Activated T-helper 17 cell treated with anti-CD3 and anti-CD28 coated beads, Interleukin-2, amount 50 U/mL, for 72 hours (primary cell): ENCODE data around the gene IBSP. TPM values are rescaled to one million over a fixed set of nuclear protein-coding genes. Genes with fewer than 3 reads are reported as not detected.

Source experiments
- ATAC-seq: fragments of 150-1000 bp; cut with Tn5 transposase; replicated peaks from 2 replicates; pipeline ENCODE4 v1.10.0; 2021; ENCODE audit warnings: mild to moderate bottlenecking, moderate library complexity
- H3K27ac Mint-ChIP-seq: one replicate; pipeline ENCODE4 v1.8.0; 2022; ENCODE audit warnings: mixed read lengths
- H3K27me3 Mint-ChIP-seq: one replicate; pipeline ENCODE4 v1.8.0; 2022; ENCODE audit warnings: mixed read lengths
- H3K36me3 Mint-ChIP-seq: one replicate; pipeline ENCODE4 v1.8.0; 2022; ENCODE audit warnings: low read depth, mild to moderate bottlenecking, mixed read lengths
- H3K4me1 Mint-ChIP-seq: one replicate; pipeline ENCODE4 v1.8.0; 2022; ENCODE audit warnings: mixed read lengths
- H3K4me3 Mint-ChIP-seq: one replicate; pipeline ENCODE4 v1.8.0; 2022; ENCODE audit warnings: mild to moderate bottlenecking, mixed read lengths
- H3K9me3 Mint-ChIP-seq: one replicate; pipeline ENCODE4 v1.8.0; 2022; ENCODE audit warnings: mixed read lengths
- total RNA-seq, 2 donors: library from RNA; stranded (reverse); gene quantifications; one replicate each; pipeline ENCODE4 v1.2.3, GENCODE V29; 2022

Gene IBSP, protein sequence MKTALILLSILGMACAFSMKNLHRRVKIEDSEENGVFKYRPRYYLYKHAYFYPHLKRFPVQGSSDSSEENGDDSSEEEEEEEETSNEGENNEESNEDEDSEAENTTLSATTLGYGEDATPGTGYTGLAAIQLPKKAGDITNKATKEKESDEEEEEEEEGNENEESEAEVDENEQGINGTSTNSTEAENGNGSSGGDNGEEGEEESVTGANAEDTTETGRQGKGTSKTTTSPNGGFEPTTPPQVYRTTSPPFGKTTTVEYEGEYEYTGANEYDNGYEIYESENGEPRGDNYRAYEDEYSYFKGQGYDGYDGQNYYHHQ
- not detected for total RNA-seq

DNA sequence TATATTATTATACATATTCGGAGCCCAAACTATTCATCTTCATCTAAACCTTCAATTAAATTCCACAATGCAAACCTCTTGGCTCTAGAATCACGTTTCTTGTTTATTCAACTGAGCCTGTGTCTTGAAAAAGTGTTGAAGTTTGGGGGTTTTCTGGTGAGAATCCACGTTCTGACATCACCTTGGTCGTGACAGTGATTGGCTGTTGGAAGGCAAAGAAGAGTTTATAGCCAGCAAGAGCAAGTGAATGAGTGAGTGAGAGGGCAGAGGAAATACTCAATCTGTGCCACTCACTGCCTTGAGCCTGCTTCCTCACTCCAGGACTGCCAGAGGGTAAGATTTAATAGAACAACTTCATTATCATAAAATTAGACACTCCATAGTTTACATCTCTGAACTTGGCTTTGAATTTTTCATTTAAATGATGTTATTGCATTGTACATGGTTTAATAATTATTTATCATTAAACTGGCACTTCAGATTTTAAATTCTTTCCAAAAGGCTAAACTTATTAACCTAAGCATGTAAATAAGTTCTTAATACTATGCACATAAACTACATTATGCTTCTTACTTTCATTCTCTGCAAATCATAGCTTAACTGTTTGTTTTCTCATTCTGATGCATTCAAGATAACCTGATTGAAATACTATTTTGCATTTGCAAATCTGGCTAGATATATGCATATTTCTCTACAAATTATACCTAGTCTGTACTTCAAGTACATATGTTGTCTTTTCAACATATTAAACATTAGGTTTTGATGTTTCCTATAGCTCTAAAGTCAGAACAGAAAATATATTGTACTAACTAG lies at the start of gene IBSP:
Gene IBSP (plus strand): TSS at position 254 of the 813 bp plus-strand sequence. CDS start 2,808 bp downstream, outside the sequence.
- no peak within 1 kb of the TSS for H3K4me3 Mint-ChIP-seq
- H3K4me1 Mint-ChIP-seq, result no peaks in the 10 kb centered on the region
- no peaks in the 10 kb centered on the region for H3K9me3 Mint-ChIP-seq
- H3K27me3 Mint-ChIP-seq, result no peaks in the 10 kb centered on the region
- H3K27ac Mint-ChIP-seq, result no peak within 1 kb of the TSS
- no peak for ATAC-seq
- H3K36me3 Mint-ChIP-seq, result no peaks in the 10 kb centered on the region

DNA sequence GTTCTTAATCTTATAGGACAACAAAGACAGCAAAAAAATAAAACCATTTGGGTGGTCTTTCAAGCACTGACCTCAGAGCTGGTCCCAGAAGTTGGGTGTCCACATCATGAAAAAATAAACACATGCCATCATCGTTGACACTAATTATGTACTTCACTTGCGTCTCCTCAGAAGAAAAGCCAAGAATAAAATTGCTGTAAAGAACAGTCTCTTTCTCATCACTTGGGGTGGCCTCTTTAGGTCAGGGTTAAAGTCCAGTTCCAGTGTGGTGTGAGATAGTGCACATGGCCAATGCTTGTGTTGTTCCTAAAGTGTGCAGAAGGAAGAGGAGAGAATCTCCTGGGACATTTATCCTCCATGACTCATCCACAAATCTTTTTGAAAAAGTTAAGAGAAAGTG lies 49.5 kb upstream of the IBSP start:
- Mint-ChIP-seq H3K36me3 (no peaks in the 10 kb centered on the region), H3K4me1 (no peaks in the 10 kb centered on the region), H3K4me3 (no peak overlapping the region), H3K27ac (no peak overlapping the region), H3K27me3 (peaks cover 3% of the 10 kb centered on the region), H3K9me3 (peaks cover 4% of the 10 kb centered on the region)
- no peak for ATAC-seq

DNA sequence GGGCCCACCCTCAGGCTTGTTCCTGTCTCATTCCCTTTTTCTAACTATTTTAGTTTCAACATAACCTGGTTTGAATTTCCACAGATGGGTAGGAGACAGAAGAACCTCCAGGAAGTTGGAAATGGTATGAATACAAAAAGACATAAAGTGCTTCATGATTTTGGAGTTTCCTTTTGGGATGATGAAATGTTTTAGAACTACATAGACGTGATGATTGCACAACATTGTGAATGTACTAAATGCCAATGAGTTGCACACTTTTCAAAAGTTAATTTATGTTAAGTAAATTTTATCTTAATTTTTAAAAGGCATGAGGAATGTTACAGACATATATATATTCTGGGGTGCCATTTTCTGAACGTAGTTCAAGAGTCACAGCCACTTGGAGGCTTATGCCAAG lies 41.1 kb upstream of the IBSP start:
- Mint-ChIP-seq H3K4me3 (no peak overlapping the region), H3K36me3 (no peaks in the 10 kb centered on the region), H3K27ac (no peak overlapping the region), H3K27me3 (peaks cover 7% of the 10 kb centered on the region), H3K9me3 (no peaks in the 10 kb centered on the region), H3K4me1 (no peaks in the 10 kb centered on the region)
- ATAC-seq, result no peak

DNA sequence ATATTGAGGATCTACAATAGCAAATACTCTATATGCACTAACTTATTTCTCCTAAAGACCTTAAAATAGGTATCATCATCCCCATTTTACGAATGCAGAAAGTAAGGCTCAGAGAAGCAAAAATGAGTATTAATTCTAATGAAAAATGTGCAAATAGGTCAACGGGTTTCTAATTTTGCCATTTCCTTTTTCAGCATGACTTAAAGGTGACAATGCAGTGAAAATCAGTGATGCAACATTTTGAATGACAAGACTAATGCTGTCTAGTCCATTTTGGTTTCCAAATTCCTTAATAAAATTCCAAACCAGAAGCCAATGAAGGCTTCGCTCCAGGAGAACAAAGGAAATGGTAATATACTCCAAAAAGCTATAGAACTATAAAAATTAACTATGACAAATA lies 37.0 kb upstream of the IBSP start:
- peaks cover 3% of the 10 kb centered on the region for H3K9me3 Mint-ChIP-seq
- no peaks in the 10 kb centered on the region for H3K36me3 Mint-ChIP-seq
- H3K27ac Mint-ChIP-seq, result no peak overlapping the region

DNA sequence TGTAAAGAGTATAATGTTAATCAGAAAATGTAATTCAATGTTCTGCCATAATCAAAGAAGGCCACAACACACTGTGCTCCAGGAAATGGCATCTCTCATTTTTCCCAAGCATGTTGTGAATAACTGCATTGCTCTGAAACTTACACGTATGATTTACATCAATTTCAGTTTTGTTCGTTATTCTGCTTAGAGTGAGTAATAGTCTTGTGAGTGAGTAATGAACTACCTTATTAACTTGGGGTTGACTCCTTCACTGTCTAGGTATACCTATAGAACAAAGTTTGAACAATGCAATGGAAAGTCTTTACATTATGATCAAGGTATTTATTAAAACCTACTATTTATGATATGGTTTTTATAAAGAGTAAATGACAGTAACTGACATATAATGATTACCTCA lies 17.8 kb upstream of the IBSP start:
- Mint-ChIP-seq H3K4me1 (no peaks in the 10 kb centered on the region), H3K27me3 (peaks cover 12% of the 10 kb centered on the region), H3K9me3 (no peaks in the 10 kb centered on the region), H3K4me3 (no peak overlapping the region), H3K36me3 (no peaks in the 10 kb centered on the region), H3K27ac (no peak overlapping the region)
- ATAC-seq, result peak; percentile 53

More for the DNA sequence above, 37.0 kb upstream of the IBSP start:
- Mint-ChIP-seq H3K4me1 (no peaks in the 10 kb centered on the region), H3K4me3 (no peak overlapping the region), H3K27me3 (peaks cover 7% of the 10 kb centered on the region)
- ATAC-seq, result no peak

DNA sequence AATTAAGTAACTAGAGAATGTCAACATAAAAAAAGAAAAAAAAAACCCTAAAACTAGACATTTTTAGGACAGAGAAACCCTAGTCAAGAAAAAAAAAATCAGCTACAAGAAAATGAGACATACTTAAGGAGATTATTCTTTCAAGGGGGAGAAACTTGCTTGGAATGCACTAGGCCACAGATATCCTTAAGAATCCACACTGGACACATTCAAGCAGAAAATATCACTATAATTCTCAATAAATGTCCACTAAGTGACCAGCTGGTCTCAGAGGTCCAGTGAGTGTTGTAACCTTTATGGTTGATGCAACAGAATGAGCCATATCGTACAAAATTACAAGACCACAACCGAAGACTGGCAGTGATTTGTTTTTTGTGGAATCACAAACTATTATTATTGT lies 15.6 kb upstream of the IBSP start:
- Mint-ChIP-seq H3K9me3 (no peaks in the 10 kb centered on the region), H3K27ac (no peak overlapping the region), H3K27me3 (peaks cover 12% of the 10 kb centered on the region), H3K4me3 (no peak overlapping the region), H3K36me3 (no peaks in the 10 kb centered on the region), H3K4me1 (no peaks in the 10 kb centered on the region)
- no peak for ATAC-seq

DNA sequence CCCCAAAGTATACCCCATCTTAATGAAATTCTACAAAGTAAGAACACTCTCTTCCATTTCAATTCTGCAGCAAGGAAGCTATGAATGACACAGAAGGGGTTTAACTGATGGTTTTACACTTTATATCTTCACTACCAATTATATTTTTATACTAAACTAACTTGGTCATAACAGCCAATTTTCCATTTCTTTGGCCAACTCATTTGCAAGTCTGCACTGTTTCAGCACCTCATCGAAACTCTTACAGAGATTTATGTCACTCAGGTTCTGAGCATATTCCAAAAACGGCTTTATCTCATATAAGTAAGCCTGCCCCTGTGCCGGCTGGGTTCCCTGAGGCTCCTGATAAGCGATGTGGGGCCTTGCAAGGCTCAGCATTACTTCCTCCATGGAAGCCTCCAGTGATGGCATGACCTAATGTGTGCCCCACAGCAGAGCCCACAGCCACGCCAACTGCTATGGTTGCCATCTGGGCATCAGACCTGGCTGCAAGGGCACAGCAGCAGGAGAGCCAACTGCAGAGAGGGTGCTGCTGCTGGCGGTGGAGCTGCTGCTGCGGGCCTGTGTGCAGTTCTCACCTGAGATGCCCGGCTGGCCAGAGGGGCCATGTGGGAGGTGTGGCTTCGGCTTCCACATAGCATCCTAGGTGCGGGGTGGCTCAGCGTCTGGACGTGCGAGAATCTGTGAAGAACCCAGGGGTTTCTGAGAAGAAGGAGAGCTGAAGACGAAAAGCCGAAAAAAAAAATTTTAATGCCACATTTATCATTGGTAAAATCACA lies 13.4 kb upstream of the IBSP start:
- no peaks in the 10 kb centered on the region for H3K4me1 Mint-ChIP-seq
- no peaks in the 10 kb centered on the region for H3K36me3 Mint-ChIP-seq

DNA sequence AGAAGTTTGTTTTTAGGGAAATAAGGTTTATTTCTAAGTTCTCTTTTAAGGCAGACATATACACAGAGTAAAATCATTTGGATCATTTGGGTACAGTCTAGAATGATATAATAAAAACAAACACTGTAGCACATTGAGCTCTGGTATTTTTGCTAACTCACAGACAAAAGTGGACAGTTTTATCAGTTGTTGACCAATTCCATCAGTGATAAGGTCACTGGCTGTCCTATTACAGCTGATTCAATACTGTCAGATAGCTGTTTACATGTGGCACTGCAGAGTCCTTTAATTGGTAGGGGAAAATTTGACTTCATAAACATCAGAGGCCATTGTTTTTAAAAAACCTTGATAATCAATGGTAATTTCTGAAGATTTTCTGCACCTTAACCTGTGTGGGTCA lies 3.5 kb downstream of the IBSP start:
- ATAC-seq, result no peak
- Mint-ChIP-seq H3K27me3 (no peaks in the 10 kb centered on the region), H3K36me3 (no peaks in the 10 kb centered on the region), H3K9me3 (no peaks in the 10 kb centered on the region), H3K4me3 (no peak overlapping the region), H3K4me1 (no peaks in the 10 kb centered on the region), H3K27ac (no peak overlapping the region)

More for the DNA sequence above, 13.4 kb upstream of the IBSP start:
- H3K9me3 Mint-ChIP-seq, result no peaks in the 10 kb centered on the region
- no peak for ATAC-seq
- no peak overlapping the region for H3K4me3 Mint-ChIP-seq
- H3K27me3 Mint-ChIP-seq, result peaks cover 9% of the 10 kb centered on the region
- no peak overlapping the region for H3K27ac Mint-ChIP-seq

DNA sequence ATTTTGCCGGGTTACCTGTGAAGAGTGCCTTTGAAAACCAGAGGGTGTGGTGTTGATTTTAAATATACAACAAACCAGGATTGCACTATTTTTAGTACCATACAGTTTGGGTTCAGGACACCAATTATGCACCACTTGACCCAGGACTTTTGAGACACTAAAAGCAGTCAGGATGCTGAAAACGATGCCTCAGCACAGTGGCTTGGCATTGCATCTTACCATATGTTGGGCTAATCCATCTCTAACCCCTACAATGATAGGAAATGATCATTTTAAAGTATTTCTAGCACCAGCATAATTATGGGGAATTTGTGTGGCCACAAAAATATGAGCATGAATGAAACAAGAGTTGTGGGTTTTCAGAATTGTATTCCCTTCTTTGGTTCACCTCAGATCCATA lies 4.1 kb downstream of the IBSP start:
- Mint-ChIP-seq H3K27me3 (no peaks in the 10 kb centered on the region), H3K4me3 (no peak overlapping the region), H3K27ac (no peak overlapping the region), H3K4me1 (no peaks in the 10 kb centered on the region), H3K36me3 (no peaks in the 10 kb centered on the region), H3K9me3 (no peaks in the 10 kb centered on the region)
- ATAC-seq, result no peak

DNA sequence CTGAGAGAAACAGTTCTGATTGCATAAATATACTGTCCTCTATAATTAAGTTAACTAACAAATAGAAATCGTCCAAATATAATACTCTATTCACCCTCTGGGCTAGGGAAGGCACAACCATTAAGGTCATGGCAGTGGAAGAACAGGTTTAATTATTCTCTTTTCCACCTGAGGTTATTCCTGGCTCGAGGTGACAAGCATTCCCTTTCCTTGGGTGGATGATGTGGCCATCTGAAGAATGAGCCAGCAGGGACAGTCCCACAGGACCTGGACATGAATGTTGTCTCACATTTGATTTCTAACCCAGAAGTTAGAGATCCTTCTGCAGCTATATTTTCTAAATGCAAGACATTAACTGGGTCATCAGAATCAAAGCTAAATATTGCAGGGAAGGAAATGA lies 5.5 kb downstream of the IBSP start:
- Mint-ChIP-seq H3K27ac (no peak overlapping the region), H3K9me3 (no peaks in the 10 kb centered on the region), H3K36me3 (no peaks in the 10 kb centered on the region), H3K4me3 (no peak overlapping the region), H3K4me1 (no peaks in the 10 kb centered on the region), H3K27me3 (no peaks in the 10 kb centered on the region)
- no peak for ATAC-seq

DNA sequence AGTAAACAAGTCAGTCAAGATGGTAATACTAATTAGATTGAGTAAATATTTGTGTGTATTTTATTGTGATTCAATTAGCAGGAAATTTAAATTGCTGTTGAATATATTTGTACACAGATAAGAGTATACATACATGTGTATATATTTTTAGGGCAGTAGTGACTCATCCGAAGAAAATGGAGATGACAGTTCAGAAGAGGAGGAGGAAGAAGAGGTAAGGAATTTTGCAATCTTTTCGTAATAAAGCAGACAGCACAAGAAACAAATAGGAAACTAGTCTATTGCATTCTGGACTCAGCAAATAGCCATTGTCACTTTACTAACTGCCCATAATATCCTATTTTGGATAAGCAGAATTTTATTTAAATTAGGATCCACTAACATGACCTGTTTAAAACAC lies 6.6 kb downstream of the IBSP start:
- Mint-ChIP-seq H3K36me3 (no peaks in the 10 kb centered on the region), H3K9me3 (peaks cover under 1% of the 10 kb centered on the region), H3K4me3 (no peak overlapping the region), H3K27me3 (no peaks in the 10 kb centered on the region), H3K4me1 (no peaks in the 10 kb centered on the region), H3K27ac (no peak overlapping the region)
- no peak for ATAC-seq

DNA sequence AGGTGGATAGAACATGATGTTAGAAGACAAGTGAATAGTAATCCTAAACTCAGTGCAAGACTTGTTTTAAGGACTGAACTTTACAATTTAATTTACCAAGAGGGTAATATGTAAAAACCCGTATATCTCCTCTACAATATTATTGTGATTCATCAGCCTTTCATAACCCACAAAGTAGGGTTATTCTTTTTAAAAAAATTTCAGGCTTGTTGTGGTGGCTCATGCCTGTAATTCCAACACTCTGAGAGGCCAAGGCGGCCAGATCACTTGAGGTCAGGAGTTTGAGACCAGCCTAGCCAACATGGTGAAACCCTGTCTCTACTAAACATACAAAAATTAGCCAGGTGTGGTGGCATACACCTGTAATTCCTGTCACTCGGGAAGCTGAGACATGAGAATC lies 7.2 kb downstream of the IBSP start:
- Mint-ChIP-seq H3K9me3 (peaks cover 6% of the 10 kb centered on the region), H3K4me1 (no peaks in the 10 kb centered on the region), H3K4me3 (no peak overlapping the region), H3K36me3 (no peaks in the 10 kb centered on the region), H3K27ac (no peak overlapping the region), H3K27me3 (peaks cover 5% of the 10 kb centered on the region)
- ATAC-seq, result no peak

DNA sequence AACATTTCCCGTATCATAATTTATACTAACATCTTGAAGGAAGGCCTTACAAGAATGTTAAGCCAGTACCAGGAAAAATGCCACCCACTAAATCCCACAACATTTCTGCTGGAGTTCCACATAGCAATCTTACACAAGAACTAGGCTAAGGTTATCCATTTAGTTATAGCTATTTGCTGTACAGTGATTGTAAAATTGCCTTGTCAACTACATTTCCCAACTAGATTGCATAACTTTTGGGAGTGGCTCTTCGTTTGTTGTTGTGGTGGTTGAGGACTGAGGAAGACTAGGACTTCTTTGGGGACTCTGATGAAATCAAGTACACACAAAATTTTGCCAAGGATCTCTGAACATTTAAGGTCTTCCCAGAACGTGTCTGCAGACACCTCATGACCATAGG lies 8.0 kb downstream of the IBSP start:
- no peak overlapping the region for H3K27ac Mint-ChIP-seq
- H3K27me3 Mint-ChIP-seq, result peaks cover 6% of the 10 kb centered on the region
- no peak overlapping the region for H3K4me3 Mint-ChIP-seq
- H3K9me3 Mint-ChIP-seq, result peaks cover 6% of the 10 kb centered on the region
- no peaks in the 10 kb centered on the region for H3K36me3 Mint-ChIP-seq
- ATAC-seq, result no peak
- no peaks in the 10 kb centered on the region for H3K4me1 Mint-ChIP-seq

DNA sequence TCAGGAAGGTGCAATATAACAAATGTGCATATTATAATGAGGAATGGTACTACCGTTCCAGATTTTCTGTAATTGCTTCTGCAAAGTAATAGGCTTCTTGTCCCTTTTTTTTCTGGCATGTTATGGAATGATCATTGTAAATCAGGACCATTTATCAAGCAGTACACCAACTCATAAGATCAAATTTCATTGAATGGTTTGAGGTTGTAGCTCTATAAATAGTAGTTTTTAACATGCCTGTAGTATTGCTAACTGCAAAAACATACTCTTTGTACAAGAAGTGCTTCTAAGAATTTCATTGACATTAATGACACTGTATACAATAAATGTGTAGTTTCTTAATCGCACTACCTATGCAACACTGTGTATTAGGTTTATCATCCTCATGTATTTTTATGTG lies 12.6 kb downstream of the IBSP start:
- peaks cover 10% of the 10 kb centered on the region for H3K9me3 Mint-ChIP-seq
- no peak for ATAC-seq
- H3K4me1 Mint-ChIP-seq, result no peaks in the 10 kb centered on the region
- no peaks in the 10 kb centered on the region for H3K36me3 Mint-ChIP-seq
- H3K27ac Mint-ChIP-seq, result no peak overlapping the region
- H3K27me3 Mint-ChIP-seq, result peaks cover 15% of the 10 kb centered on the region
- H3K4me3 Mint-ChIP-seq, result no peak overlapping the region
